Colonic mucosa (tissue), 4 donors: ENCODE measurements around the gene DLGAP1. TPM values are rescaled to one million over a fixed set of nuclear protein-coding genes. Genes with fewer than 3 reads are reported as not detected.

Source experiments
- DNase-seq: peaks from one replicate; pipeline ENCODE4 v3.0.0-alpha.2; 2020
- H3K27ac ChIP-seq: fragments of 200-600 bp; one replicate; pipeline ENCODE4 v1.8.0; 2021
- H3K27me3 ChIP-seq: fragments of 200-600 bp; one replicate; pipeline ENCODE4 v1.8.0; 2021
- H3K36me3 ChIP-seq: fragments of 200-600 bp; one replicate; pipeline ENCODE4 v1.8.0; 2021
- H3K4me1 ChIP-seq: fragments of 200-600 bp; one replicate; pipeline ENCODE4 v1.8.0; 2021; ENCODE audit warnings: mild to moderate bottlenecking
- H3K4me3 ChIP-seq: fragments of 200-600 bp; one replicate; pipeline ENCODE4 v1.8.0; 2021
- H3K9ac ChIP-seq, 2 donors: one replicate each; pipeline ENCODE4 v1.7.0; 2013; ENCODE audit warnings: control low read depth in 2 of 2, low read depth in 2 of 2, low read length in 2 of 2
- H3K9me3 ChIP-seq: fragments of 200-600 bp; one replicate; pipeline ENCODE4 v1.8.0; 2021
- intact Hi-C: fragments of 100-400 bp; cut with DNase I; formaldehyde crosslinking; loops from one replicate; pipeline ENCODE4 v1.14.1; 2022
- total RNA-seq, 2 donors: library from RNA; stranded (reverse); fragmentation: NEBNext Ultra II Directional in 1 of 2; extraction: Animal tissue kit (Norgen Biotek cat#: 25700) in 1 of 2; gene quantifications; one replicate each; pipeline ENCODE4 v1.2.1, GENCODE V29; 2021
- TF ChIP-seq, protein P1 (sequence below): fragments of 200-600 bp; IDR thresholded peaks from one replicate; pipeline ENCODE4 v1.8.0; 2022; ENCODE audit warnings: antibody characterized with exemption, mild to moderate bottlenecking
- donor health status: healthy.
- donor health status: DM: no; HTN: no; CAD: no.
- donor health status: DM: no; HTN: no; CAD: no.

The DLGAP1 gene
- total RNA-seq, 2 donors from 2014 or later, result 0.25 to 0.50 TPM

DNA sequence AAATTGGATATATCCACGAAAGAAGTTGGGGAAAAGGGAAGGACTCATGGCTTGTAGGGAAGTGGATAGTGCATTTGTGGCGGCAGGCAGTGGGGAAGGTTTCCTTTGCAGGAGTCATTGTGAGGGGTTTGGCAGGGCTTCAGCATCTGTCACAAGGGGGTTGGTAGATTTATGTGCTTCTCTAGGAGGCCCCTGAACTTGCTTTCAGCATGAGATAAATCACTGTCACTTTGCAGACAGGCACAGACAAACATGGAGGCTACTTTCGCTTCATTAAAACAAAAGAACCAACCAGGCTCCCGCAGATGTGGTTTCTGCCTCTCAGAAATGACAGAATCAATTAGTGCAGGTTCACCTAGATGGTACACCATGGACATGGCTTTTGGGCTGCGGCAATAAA lies 664.4 kb downstream of the DLGAP1 start:
- intact Hi-C loops, result no loop called here
- no peaks in the 10 kb centered on the region for H3K4me1 ChIP-seq
- no peak for DNase-seq
- H3K27me3 ChIP-seq, result no peaks in the 10 kb centered on the region
- H3K9ac ChIP-seq, result no peak overlapping the region
- H3K9me3 ChIP-seq, result no peaks in the 10 kb centered on the region
- no peak overlapping the region for H3K27ac ChIP-seq
- TF ChIP-seq, protein P1, sequence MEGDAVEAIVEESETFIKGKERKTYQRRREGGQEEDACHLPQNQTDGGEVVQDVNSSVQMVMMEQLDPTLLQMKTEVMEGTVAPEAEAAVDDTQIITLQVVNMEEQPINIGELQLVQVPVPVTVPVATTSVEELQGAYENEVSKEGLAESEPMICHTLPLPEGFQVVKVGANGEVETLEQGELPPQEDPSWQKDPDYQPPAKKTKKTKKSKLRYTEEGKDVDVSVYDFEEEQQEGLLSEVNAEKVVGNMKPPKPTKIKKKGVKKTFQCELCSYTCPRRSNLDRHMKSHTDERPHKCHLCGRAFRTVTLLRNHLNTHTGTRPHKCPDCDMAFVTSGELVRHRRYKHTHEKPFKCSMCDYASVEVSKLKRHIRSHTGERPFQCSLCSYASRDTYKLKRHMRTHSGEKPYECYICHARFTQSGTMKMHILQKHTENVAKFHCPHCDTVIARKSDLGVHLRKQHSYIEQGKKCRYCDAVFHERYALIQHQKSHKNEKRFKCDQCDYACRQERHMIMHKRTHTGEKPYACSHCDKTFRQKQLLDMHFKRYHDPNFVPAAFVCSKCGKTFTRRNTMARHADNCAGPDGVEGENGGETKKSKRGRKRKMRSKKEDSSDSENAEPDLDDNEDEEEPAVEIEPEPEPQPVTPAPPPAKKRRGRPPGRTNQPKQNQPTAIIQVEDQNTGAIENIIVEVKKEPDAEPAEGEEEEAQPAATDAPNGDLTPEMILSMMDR, result no peak
- H3K4me3 ChIP-seq, result no peak overlapping the region
- no peaks in the 10 kb centered on the region for H3K36me3 ChIP-seq

DNA sequence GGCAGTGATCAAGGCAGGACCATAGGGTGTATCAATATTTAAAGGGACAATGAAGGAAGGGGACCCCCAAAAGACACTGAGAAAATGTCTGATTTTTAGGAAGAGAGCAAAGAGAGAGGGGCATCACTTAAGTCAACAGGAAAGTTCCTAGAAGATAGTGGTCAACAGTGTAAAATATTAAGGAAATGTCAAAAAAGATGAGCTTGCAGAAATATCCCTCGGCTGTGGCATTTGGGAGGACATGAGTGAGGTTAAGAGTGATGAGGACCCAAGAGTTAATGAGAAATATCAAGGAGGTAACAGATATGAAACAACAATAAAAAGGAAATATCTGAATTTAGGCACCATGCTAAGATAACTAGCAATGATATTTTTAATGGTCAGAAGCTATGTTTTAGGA lies 665.6 kb downstream of the DLGAP1 start:
- TF ChIP-seq, protein P1, result no peak

DNA sequence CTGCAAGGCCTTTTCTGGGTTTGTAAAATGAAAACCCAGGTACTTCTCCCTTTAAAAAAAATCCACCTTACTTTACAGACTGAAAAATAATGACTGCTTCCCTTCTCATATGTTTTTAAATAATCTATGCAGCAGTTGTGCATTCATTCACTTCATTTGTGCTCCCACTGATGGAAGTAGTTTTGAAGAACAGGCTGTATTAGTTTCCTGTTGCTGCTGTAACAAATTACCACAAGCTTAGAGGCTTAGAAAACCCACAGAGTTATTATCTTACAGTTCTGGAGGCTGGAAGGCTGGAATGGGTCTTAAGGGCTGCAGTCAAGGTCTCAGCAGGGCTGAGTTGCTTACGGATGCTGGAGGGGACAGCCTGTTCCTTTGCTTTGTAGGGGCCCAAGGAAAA lies 670.2 kb downstream of the DLGAP1 start:
- intact Hi-C loops, result no loop called here
- no peak for DNase-seq
- Histone ChIP-seq H3K36me3 (no peaks in the 10 kb centered on the region), H3K27ac (no peak overlapping the region), H3K4me1 (no peaks in the 10 kb centered on the region), H3K27me3 (no peaks in the 10 kb centered on the region), H3K4me3 (no peak overlapping the region), H3K9ac (no peak overlapping the region), H3K9me3 (no peaks in the 10 kb centered on the region)
- TF ChIP-seq, protein P1, result no peak

More for the DNA sequence above, 665.6 kb downstream of the DLGAP1 start:
- Histone ChIP-seq H3K4me1 (no peaks in the 10 kb centered on the region), H3K4me3 (no peak overlapping the region), H3K27me3 (no peaks in the 10 kb centered on the region), H3K9me3 (no peaks in the 10 kb centered on the region), H3K27ac (no peak overlapping the region), H3K9ac (no peak overlapping the region), H3K36me3 (no peaks in the 10 kb centered on the region)
- no peak for DNase-seq
- intact Hi-C loops, result no loop called here

- Histone ChIP-seq H3K36me3 (no peaks in the 10 kb centered on the region), H3K27me3 (no peaks in the 10 kb centered on the region), H3K9me3 (no peaks in the 10 kb centered on the region), H3K4me3 (no peak overlapping the region), H3K4me1 (no peaks in the 10 kb centered on the region), H3K27ac (no peak overlapping the region), H3K9ac (no peak overlapping the region)
- TF ChIP-seq, protein P1, result no peak
- DNase-seq, result no peak
- intact Hi-C loops, result no loop called here
Observed at GRCh38 chr18:3782901-3783300, 672.2 kb downstream of the DLGAP1 start.

- TF ChIP-seq, protein P1, result no peak
- H3K27me3 ChIP-seq, result no peaks in the 10 kb centered on the region
- H3K27ac ChIP-seq, result no peak overlapping the region
- no peak for DNase-seq
- H3K36me3 ChIP-seq, result no peaks in the 10 kb centered on the region
- H3K9me3 ChIP-seq, result no peaks in the 10 kb centered on the region
- intact Hi-C loops, result no loop called here
- H3K4me3 ChIP-seq, result no peak overlapping the region
- no peak overlapping the region for H3K9ac ChIP-seq
- H3K4me1 ChIP-seq, result no peaks in the 10 kb centered on the region
Observed at GRCh38 chr18:3777719-3778118, 677.4 kb downstream of the DLGAP1 start.

GRCh38 chr18:3777122-3777521 lies 678.0 kb downstream of the DLGAP1 start:
- intact Hi-C loops, result no loop called here
- H3K9ac ChIP-seq, result no peak overlapping the region
- H3K27ac ChIP-seq, result no peak overlapping the region
- no peaks in the 10 kb centered on the region for H3K4me1 ChIP-seq
- TF ChIP-seq, protein P1, result no peak
- no peaks in the 10 kb centered on the region for H3K36me3 ChIP-seq
- no peaks in the 10 kb centered on the region for H3K27me3 ChIP-seq
- no peak overlapping the region for H3K4me3 ChIP-seq
- H3K9me3 ChIP-seq, result no peaks in the 10 kb centered on the region
- DNase-seq, result no peak
